ENCODE measurements around the gene SPON1. TPM values are rescaled to one million over a fixed set of nuclear protein-coding genes. Genes with fewer than 3 reads are reported as not detected.

The SPON1 gene
- total RNA-seq, 1 donor from 2014 or later, result 76.8 TPM

GRCh38 chr11:14061721-14062120 is 99.2 kb downstream of the SPON1 start:
- Histone ChIP-seq H3K4me3 (no peak overlapping the region), H3K27ac (no peak overlapping the region), H3K4me1 (peaks cover 8% of the 10 kb centered on the region), H3K9me3 (no peaks in the 10 kb centered on the region), H3K36me3 (no peaks in the 10 kb centered on the region), H3K27me3 (no peaks in the 10 kb centered on the region)
- TF ChIP-seq CTCF (IDR thresholded peaks at IDR 0.05), result no peak
- no peak for DNase-seq
- intact Hi-C loops (cut with DNase I), result no loop called here
- ATAC-seq, result no peak

GRCh38 chr11:14065141-14065540 is 102.6 kb downstream of the SPON1 start:
- TF ChIP-seq CTCF (IDR thresholded peaks at IDR 0.05), result no peak
- H3K9me3 ChIP-seq, result no peaks in the 10 kb centered on the region
- no peak overlapping the region for H3K27ac ChIP-seq
- intact Hi-C loops (cut with DNase I), result no loop called here
- H3K4me1 ChIP-seq, result peaks cover 8% of the 10 kb centered on the region
- DNase-seq, result peak; percentile 63
- no peaks in the 10 kb centered on the region for H3K36me3 ChIP-seq
- H3K27me3 ChIP-seq, result no peaks in the 10 kb centered on the region
- no peak overlapping the region for H3K4me3 ChIP-seq
- peak; percentile 79 for ATAC-seq

- TF ChIP-seq CTCF (IDR thresholded peaks at IDR 0.05), result no peak
- Histone ChIP-seq H3K27me3 (no peaks in the 10 kb centered on the region), H3K27ac (no peak overlapping the region), H3K9me3 (no peaks in the 10 kb centered on the region), H3K36me3 (no peaks in the 10 kb centered on the region), H3K4me1 (peaks cover 8% of the 10 kb centered on the region), H3K4me3 (no peak overlapping the region)
- intact Hi-C loops (cut with DNase I), result no loop called here
- no peak for DNase-seq
- peak; percentile 47 for ATAC-seq
Measured at GRCh38 chr11:14065681-14066080, 103.2 kb downstream of the SPON1 start.

- TF ChIP-seq CTCF (IDR thresholded peaks at IDR 0.05), result no peak
- ATAC-seq, result no peak
- Histone ChIP-seq H3K27me3 (no peaks in the 10 kb centered on the region), H3K36me3 (no peaks in the 10 kb centered on the region), H3K9me3 (no peaks in the 10 kb centered on the region), H3K27ac (no peak overlapping the region), H3K4me1 (peaks cover 8% of the 10 kb centered on the region), H3K4me3 (no peak overlapping the region)
- DNase-seq, result no peak
- intact Hi-C loops (cut with DNase I), result no loop called here
Measured at GRCh38 chr11:14067686-14068085, 105.2 kb downstream of the SPON1 start.

- ATAC-seq, result no peak
- intact Hi-C loops (cut with DNase I), result no loop called here
- no peak overlapping the region for H3K27ac ChIP-seq
- DNase-seq, result no peak
- no peaks in the 10 kb centered on the region for H3K27me3 ChIP-seq
- peaks cover under 1% of the 10 kb centered on the region for H3K4me1 ChIP-seq
- H3K4me3 ChIP-seq, result no peak overlapping the region
- TF ChIP-seq CTCF (IDR thresholded peaks at IDR 0.05), result no peak
- no peaks in the 10 kb centered on the region for H3K9me3 ChIP-seq
- H3K36me3 ChIP-seq, result no peaks in the 10 kb centered on the region
Measured at GRCh38 chr11:14070896-14071295, 108.4 kb downstream of the SPON1 start.

- ATAC-seq (peak; percentile 47), DNase-seq (no peak)
- intact Hi-C loops (cut with DNase I), result no loop called here
- H3K4me1 ChIP-seq, result no peaks in the 10 kb centered on the region
- H3K27me3 ChIP-seq, result no peaks in the 10 kb centered on the region
- no peaks in the 10 kb centered on the region for H3K36me3 ChIP-seq
- no peak overlapping the region for H3K4me3 ChIP-seq
- no peaks in the 10 kb centered on the region for H3K9me3 ChIP-seq
- no peak overlapping the region for H3K27ac ChIP-seq
- no peak for TF ChIP-seq CTCF (IDR thresholded peaks at IDR 0.05)
Measured at GRCh38 chr11:14073849-14074476, 111.4 kb downstream of the SPON1 start.

Data from upper lobe of right lung (tissue), 1 donor.